Peyer's patch (tissue), 4 donors: Measurements from ENCODE around the gene TMEM217. TPM values are rescaled to one million over a fixed set of nuclear protein-coding genes. Genes with fewer than 3 reads are reported as not detected.

Source experiments
- DNase-seq, 3 donors: peaks; one replicate each; pipeline ENCODE4 v3.0.0-alpha.2; 2017 to 2019
- H3K27ac ChIP-seq, 4 donors: fragments of 200-600 bp; sonication (generic); one replicate each; pipeline ENCODE4 v1.5.1; 2016 to 2019
- H3K27me3 ChIP-seq, 2 donors: fragments of 200-600 bp; sonication (generic); one replicate each; pipeline ENCODE4 v1.5.1; 2019
- H3K36me3 ChIP-seq, 3 donors: fragments of 200-600 bp; sonication (generic); one replicate each; pipeline ENCODE4 v1.5.1; 2016 to 2019
- H3K4me1 ChIP-seq, 4 donors: fragments of 200-600 bp; sonication (generic); one replicate each; pipeline ENCODE4 v1.5.1; 2016 to 2019
- H3K4me3 ChIP-seq, 4 donors: fragments of 200-600 bp; sonication (generic); 1 replicate in 3 of 4; 2 replicates in 1 of 4; pipeline ENCODE4 v1.5.1; 2016 to 2019; ENCODE audit warnings: mild to moderate bottlenecking in 1 of 4
- H3K9me3 ChIP-seq, 4 donors: fragments of 200-600 bp; sonication (generic); one replicate each; pipeline ENCODE4 v1.5.1; 2016 to 2019; ENCODE audit warnings: mild to moderate bottlenecking in 1 of 4
- POLR2A ChIP-seq, 2 donors: fragments of 450-650 bp; IDR thresholded peaks; one replicate each; pipeline ENCODE4 v1.5.1; 2017; ENCODE audit warnings: antibody characterized with exemption in 2 of 2, mild to moderate bottlenecking in 2 of 2, moderate library complexity in 2 of 2
- small RNA-seq, 2 donors: library from RNA; depleted of rRNA; stranded (forward); fragments of <200 nt; gene quantifications; one replicate each; pipeline ENCODE3, GENCODE V24; 2016
- total RNA-seq, 4 donors: library from RNA; depleted of rRNA; stranded (reverse); fragments of >200 nt; gene quantifications; one replicate each; pipeline ENCODE4 v1.1.0, GENCODE V29; 2016
- TF ChIP-seq, protein P1 (sequence below), 6 experiments: fragments of 450-650 bp in 4 of 6; fragments of 200-600 bp in 2 of 6; sonication (generic) in 1 of 6; IDR thresholded peaks; one replicate each; pipeline ENCODE4 v1.5.1; 2017 to 2019; ENCODE audit warnings: antibody characterized with exemption in 6 of 6, mild to moderate bottlenecking in 3 of 6, moderate library complexity in 1 of 6

Gene TMEM217
- total RNA-seq, 4 donors from 2014 or later = 0.53 TPM; not detected in 3

- no peak overlapping the region for H3K4me3 ChIP-seq
- no peaks in the 10 kb centered on the region for H3K9me3 ChIP-seq
- DNase-seq = no peak
- no peaks in the 10 kb centered on the region for H3K36me3 ChIP-seq
- H3K27ac ChIP-seq = no peak overlapping the region
- no peaks in the 10 kb centered on the region for H3K4me1 ChIP-seq
- no peaks in the 10 kb centered on the region for H3K27me3 ChIP-seq
- TF ChIP-seq POLR2A (IDR thresholded peaks at IDR 0.05) = no peak
- TF ChIP-seq, protein P1, sequence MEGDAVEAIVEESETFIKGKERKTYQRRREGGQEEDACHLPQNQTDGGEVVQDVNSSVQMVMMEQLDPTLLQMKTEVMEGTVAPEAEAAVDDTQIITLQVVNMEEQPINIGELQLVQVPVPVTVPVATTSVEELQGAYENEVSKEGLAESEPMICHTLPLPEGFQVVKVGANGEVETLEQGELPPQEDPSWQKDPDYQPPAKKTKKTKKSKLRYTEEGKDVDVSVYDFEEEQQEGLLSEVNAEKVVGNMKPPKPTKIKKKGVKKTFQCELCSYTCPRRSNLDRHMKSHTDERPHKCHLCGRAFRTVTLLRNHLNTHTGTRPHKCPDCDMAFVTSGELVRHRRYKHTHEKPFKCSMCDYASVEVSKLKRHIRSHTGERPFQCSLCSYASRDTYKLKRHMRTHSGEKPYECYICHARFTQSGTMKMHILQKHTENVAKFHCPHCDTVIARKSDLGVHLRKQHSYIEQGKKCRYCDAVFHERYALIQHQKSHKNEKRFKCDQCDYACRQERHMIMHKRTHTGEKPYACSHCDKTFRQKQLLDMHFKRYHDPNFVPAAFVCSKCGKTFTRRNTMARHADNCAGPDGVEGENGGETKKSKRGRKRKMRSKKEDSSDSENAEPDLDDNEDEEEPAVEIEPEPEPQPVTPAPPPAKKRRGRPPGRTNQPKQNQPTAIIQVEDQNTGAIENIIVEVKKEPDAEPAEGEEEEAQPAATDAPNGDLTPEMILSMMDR (IDR thresholded peaks at IDR 0.05) = no peak
Observed at GRCh38 chr6:37162740-37163139, 95.2 kb downstream of the TMEM217 start.

Small RNA genes within 50 kb of the gene (small RNA-seq; reads per million reads assigned to genes)
- gene AL096712.1 = 0 reads per million in 2 donors

Other genes starting within 250 kb of the TMEM217 start
- 10 to 100 TPM; 36.6 to 78.4 (median 49.2) TPM for gene PIM1, start 88.0 kb downstream of the TMEM217 start, total RNA-seq
- gene TBC1D22B, start 372 bp downstream of the TMEM217 start, total RNA-seq = 10 to 100 TPM; 12.4 to 23.3 (median 19.0) TPM
- gene RNF8, start 95.8 kb upstream of the TMEM217 start, total RNA-seq = 10 to 100 TPM in 3 of 4 donors, 1 to 10 TPM in 1; 8.9 to 19.0 (median 13.5) TPM
- gene CMTR1, start 175.1 kb upstream of the TMEM217 start, total RNA-seq = 100 to 1,000 TPM in 1 of 4 donors, 10 to 100 TPM in 3; 19.3 to 135 (median 41.7) TPM
- 10 to 100 TPM in 3 of 4 donors, 1 to 10 TPM in 1; 8.0 to 28.1 (median 19.3) TPM for gene CCDC167, start 241.7 kb upstream of the TMEM217 start, total RNA-seq